ENCODE measurements around the gene ATG7. TPM values are rescaled to one million over a fixed set of nuclear protein-coding genes. Genes with fewer than 3 reads are reported as not detected.

ATG7 gene
- total and polyA plus RNA-seq, 4 donors: 7.4 to 53.8 (median 15.6) TPM

DNA sequence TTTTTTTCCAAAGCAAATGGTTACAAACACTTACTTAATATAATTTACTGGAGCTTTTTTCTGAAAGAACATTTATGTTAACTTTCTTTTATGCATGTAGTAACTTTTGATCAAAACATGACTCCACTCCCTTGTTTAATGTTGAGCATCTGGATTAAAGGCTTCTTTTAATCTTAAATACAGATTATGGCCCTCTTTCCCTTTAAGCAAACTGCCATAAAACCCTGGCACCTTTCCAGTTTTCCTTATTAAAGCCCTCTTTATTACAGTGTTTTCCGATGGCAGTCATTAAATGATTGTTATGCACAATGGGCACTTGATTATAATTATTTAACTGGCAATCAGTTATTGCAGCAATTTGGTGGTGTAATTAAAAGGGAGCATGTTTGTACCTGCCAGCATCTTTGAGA is 204.5 kb downstream of the ATG7 start:
- H3K27me3 ChIP-seq (ENCODE audit: control insufficient read depth in 4 of 4, insufficient read depth in 4 of 4, low read length in 3 of 4): no peaks in the 10 kb centered on the region
- H3K36me3 ChIP-seq (ENCODE audit: control insufficient read depth in 4 of 4, insufficient read depth in 3 of 4, low read depth in 1 of 4, low read length in 3 of 4): no peaks in the 10 kb centered on the region
- H3K9ac ChIP-seq (ENCODE audit: low read depth in 1 of 2, low read length in 2 of 2): no peak overlapping the region
- no peaks in the 10 kb centered on the region for H3K9me3 ChIP-seq (ENCODE audit: control insufficient read depth in 4 of 4, low read length in 3 of 4)
- DNase-seq (ENCODE audit: low spot score): no peak
- H3K4me1 ChIP-seq (ENCODE audit: control insufficient read depth in 4 of 4, insufficient read depth in 4 of 4, low read length in 3 of 4): no peaks in the 10 kb centered on the region
- H3K27ac ChIP-seq (ENCODE audit: low read depth in 1 of 2, low read length in 2 of 2): no peak overlapping the region
- 76% methylated on average over 1 of the region's 1 CpG for WGBS
- no peak overlapping the region for H3K4me3 ChIP-seq (ENCODE audit: low read depth in 1 of 3, low read length in 3 of 3)
- TF ChIP-seq HNF4G (IDR thresholded peaks at IDR 0.05) (no peak), EGR1 (IDR thresholded peaks at IDR 0.05; ENCODE audit: low read depth in 2 of 2) (no peak), JUND (IDR thresholded peaks at IDR 0.05) (no peak), GABPA (IDR thresholded peaks at IDR 0.05 in 1 of 2, conservative IDR thresholded peaks at IDR 0.05 in 1 of 2) (no peak), TAF1 (conservative IDR thresholded peaks at IDR 0.05) (no peak), SP1 (IDR thresholded peaks at IDR 0.05) (no peak), NR2F2 (IDR thresholded peaks at IDR 0.05) (no peak), FOXA1 (IDR thresholded peaks at IDR 0.05) (no peak)
- TF ChIP-seq, protein P1, sequence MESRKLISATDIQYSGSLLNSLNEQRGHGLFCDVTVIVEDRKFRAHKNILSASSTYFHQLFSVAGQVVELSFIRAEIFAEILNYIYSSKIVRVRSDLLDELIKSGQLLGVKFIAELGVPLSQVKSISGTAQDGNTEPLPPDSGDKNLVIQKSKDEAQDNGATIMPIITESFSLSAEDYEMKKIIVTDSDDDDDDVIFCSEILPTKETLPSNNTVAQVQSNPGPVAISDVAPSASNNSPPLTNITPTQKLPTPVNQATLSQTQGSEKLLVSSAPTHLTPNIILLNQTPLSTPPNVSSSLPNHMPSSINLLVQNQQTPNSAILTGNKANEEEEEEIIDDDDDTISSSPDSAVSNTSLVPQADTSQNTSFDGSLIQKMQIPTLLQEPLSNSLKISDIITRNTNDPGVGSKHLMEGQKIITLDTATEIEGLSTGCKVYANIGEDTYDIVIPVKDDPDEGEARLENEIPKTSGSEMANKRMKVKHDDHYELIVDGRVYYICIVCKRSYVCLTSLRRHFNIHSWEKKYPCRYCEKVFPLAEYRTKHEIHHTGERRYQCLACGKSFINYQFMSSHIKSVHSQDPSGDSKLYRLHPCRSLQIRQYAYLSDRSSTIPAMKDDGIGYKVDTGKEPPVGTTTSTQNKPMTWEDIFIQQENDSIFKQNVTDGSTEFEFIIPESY (IDR thresholded peaks at IDR 0.05): no peak
- TF ChIP-seq, protein P2, sequence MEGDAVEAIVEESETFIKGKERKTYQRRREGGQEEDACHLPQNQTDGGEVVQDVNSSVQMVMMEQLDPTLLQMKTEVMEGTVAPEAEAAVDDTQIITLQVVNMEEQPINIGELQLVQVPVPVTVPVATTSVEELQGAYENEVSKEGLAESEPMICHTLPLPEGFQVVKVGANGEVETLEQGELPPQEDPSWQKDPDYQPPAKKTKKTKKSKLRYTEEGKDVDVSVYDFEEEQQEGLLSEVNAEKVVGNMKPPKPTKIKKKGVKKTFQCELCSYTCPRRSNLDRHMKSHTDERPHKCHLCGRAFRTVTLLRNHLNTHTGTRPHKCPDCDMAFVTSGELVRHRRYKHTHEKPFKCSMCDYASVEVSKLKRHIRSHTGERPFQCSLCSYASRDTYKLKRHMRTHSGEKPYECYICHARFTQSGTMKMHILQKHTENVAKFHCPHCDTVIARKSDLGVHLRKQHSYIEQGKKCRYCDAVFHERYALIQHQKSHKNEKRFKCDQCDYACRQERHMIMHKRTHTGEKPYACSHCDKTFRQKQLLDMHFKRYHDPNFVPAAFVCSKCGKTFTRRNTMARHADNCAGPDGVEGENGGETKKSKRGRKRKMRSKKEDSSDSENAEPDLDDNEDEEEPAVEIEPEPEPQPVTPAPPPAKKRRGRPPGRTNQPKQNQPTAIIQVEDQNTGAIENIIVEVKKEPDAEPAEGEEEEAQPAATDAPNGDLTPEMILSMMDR (IDR thresholded peaks at IDR 0.05; ENCODE audit: low read depth, low read length, missing input control): no peak
- TF ChIP-seq, protein P3, sequence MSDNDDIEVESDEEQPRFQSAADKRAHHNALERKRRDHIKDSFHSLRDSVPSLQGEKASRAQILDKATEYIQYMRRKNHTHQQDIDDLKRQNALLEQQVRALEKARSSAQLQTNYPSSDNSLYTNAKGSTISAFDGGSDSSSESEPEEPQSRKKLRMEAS (IDR thresholded peaks at IDR 0.05): no peak
- TF ChIP-seq, protein P4, sequence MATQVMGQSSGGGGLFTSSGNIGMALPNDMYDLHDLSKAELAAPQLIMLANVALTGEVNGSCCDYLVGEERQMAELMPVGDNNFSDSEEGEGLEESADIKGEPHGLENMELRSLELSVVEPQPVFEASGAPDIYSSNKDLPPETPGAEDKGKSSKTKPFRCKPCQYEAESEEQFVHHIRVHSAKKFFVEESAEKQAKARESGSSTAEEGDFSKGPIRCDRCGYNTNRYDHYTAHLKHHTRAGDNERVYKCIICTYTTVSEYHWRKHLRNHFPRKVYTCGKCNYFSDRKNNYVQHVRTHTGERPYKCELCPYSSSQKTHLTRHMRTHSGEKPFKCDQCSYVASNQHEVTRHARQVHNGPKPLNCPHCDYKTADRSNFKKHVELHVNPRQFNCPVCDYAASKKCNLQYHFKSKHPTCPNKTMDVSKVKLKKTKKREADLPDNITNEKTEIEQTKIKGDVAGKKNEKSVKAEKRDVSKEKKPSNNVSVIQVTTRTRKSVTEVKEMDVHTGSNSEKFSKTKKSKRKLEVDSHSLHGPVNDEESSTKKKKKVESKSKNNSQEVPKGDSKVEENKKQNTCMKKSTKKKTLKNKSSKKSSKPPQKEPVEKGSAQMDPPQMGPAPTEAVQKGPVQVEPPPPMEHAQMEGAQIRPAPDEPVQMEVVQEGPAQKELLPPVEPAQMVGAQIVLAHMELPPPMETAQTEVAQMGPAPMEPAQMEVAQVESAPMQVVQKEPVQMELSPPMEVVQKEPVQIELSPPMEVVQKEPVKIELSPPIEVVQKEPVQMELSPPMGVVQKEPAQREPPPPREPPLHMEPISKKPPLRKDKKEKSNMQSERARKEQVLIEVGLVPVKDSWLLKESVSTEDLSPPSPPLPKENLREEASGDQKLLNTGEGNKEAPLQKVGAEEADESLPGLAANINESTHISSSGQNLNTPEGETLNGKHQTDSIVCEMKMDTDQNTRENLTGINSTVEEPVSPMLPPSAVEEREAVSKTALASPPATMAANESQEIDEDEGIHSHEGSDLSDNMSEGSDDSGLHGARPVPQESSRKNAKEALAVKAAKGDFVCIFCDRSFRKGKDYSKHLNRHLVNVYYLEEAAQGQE (IDR thresholded peaks at IDR 0.05): no peak

DNA sequence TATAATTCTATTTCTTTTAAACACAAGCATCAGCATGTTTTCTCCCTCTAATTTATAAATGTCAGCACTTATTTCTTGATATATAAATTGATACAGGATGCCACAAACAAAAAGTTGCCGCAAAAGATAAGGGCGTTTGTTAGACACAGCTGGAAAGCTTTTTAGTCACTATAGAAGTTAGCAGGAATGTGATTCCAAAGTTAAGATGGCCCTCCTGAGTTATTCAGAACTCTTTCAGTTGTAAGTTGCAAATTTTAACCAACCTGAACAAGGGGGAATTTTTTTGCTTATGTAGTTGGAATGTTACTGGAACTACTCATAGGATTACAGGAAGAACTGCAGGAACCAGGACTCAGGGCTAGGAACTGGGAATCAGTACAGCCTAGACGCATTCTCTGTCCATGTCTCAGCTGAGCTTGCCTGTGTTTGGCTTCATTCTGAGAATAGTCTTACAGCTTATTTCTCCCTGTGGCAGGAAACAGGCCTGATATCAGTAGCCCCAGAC is 205.3 kb downstream of the ATG7 start:
- Histone ChIP-seq H3K36me3 (ENCODE audit: control insufficient read depth in 4 of 4, insufficient read depth in 3 of 4, low read depth in 1 of 4, low read length in 3 of 4) (no peaks in the 10 kb centered on the region), H3K9ac (ENCODE audit: low read depth in 1 of 2, low read length in 2 of 2) (no peak overlapping the region), H3K27me3 (ENCODE audit: control insufficient read depth in 4 of 4, insufficient read depth in 4 of 4, low read length in 3 of 4) (no peaks in the 10 kb centered on the region), H3K9me3 (ENCODE audit: control insufficient read depth in 4 of 4, low read length in 3 of 4) (no peaks in the 10 kb centered on the region), H3K4me3 (ENCODE audit: low read depth in 1 of 3, low read length in 3 of 3) (no peak overlapping the region), H3K27ac (ENCODE audit: low read depth in 1 of 2, low read length in 2 of 2) (peak overlapping the region in 1 of 2 donors; percentile 4), H3K4me1 (ENCODE audit: control insufficient read depth in 4 of 4, insufficient read depth in 4 of 4, low read length in 3 of 4) (no peaks in the 10 kb centered on the region)
- WGBS: 83% methylated on average over 3 of the region's 3 CpGs
- DNase-seq (ENCODE audit: low spot score): no peak
- TF ChIP-seq FOXA1 (IDR thresholded peaks at IDR 0.05): no peak
- TF ChIP-seq, protein P1 (IDR thresholded peaks at IDR 0.05): no peak
- TF ChIP-seq RAD21 (IDR thresholded peaks at IDR 0.05): no peak
- no peak for TF ChIP-seq TAF1 (conservative IDR thresholded peaks at IDR 0.05)
- TF ChIP-seq, protein P4 (IDR thresholded peaks at IDR 0.05): no peak
- no peak for TF ChIP-seq FOXA2 (IDR thresholded peaks at IDR 0.05)
- TF ChIP-seq HNF4A (conservative IDR thresholded peaks at IDR 0.05): no peak
- TF ChIP-seq GABPA (IDR thresholded peaks at IDR 0.05 in 1 of 2, conservative IDR thresholded peaks at IDR 0.05 in 1 of 2): no peak
- TF ChIP-seq RXRA (IDR thresholded peaks at IDR 0.05): no peak
- TF ChIP-seq EGR1 (IDR thresholded peaks at IDR 0.05; ENCODE audit: low read depth in 2 of 2): no peak
- TF ChIP-seq HNF4G (IDR thresholded peaks at IDR 0.05): no peak
- no peak for TF ChIP-seq NR2F2 (IDR thresholded peaks at IDR 0.05)
- TF ChIP-seq JUND (IDR thresholded peaks at IDR 0.05): no peak
- TF ChIP-seq YY1 (IDR thresholded peaks at IDR 0.05): no peak
- TF ChIP-seq SP1 (IDR thresholded peaks at IDR 0.05): no peak
- TF ChIP-seq, protein P5, sequence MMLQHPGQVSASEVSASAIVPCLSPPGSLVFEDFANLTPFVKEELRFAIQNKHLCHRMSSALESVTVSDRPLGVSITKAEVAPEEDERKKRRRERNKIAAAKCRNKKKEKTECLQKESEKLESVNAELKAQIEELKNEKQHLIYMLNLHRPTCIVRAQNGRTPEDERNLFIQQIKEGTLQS (IDR thresholded peaks at IDR 0.05): no peak
